Aorta (tissue), 5 donors: ENCODE measurements around the gene TUB. TPM values are rescaled to one million over a fixed set of nuclear protein-coding genes. Genes with fewer than 3 reads are reported as not detected.

ENCODE experiments used
- ATAC-seq: fragments of 200-7000 bp; cut with Tn5 transposase; one replicate; pipeline ENCODE4 v1.9.1; 2022; ENCODE audit warnings: moderate library complexity; ENCODE audit not compliant: low FRiP score
- DNase-seq, 2 donors: peaks; one replicate each; pipeline ENCODE4 v3.0.0-alpha.2; 2020
- H3K27ac ChIP-seq, 2 donors: one replicate each; pipeline ENCODE4 v1.5.1; 2013; ENCODE audit warnings: low read length in 2 of 2, mild to moderate bottlenecking in 2 of 2, moderate library complexity in 2 of 2, control low read depth in 1 of 2, inconsistent platforms in 1 of 2, low read depth in 1 of 2
- H3K27me3 ChIP-seq, 2 donors: one replicate each; pipeline ENCODE4 v1.6.1; 2013; ENCODE audit warnings: control low read depth in 1 of 2, low read length in 1 of 2, mild to moderate bottlenecking in 1 of 2, moderate library complexity in 1 of 2; ENCODE audit not compliant: insufficient read depth in 2 of 2, control insufficient read depth in 1 of 2
- H3K36me3 ChIP-seq, 2 donors: one replicate each; pipeline ENCODE4 v1.6.1; 2013; ENCODE audit warnings: control low read depth in 1 of 2, low read length in 1 of 2, mild to moderate bottlenecking in 1 of 2; ENCODE audit not compliant: insufficient read depth in 2 of 2, control insufficient read depth in 1 of 2
- H3K4me1 ChIP-seq, 2 donors: one replicate each; pipeline ENCODE4 v1.6.1; 2013; ENCODE audit warnings: low read length in 2 of 2, control low read depth in 1 of 2, mild to moderate bottlenecking in 1 of 2, moderate library complexity in 1 of 2; ENCODE audit not compliant: insufficient read depth in 2 of 2, control insufficient read depth in 1 of 2
- H3K4me3 ChIP-seq, 2 donors: one replicate each; pipeline ENCODE4 v1.5.1; 2013; ENCODE audit warnings: low read length in 2 of 2, control low read depth in 1 of 2, mild to moderate bottlenecking in 1 of 2
- H3K9me3 ChIP-seq: one replicate; pipeline ENCODE4 v1.6.1; 2013; ENCODE audit warnings: mild to moderate bottlenecking, low read length; ENCODE audit not compliant: control insufficient read depth
- WGBS, 2 donors: extraction: QIAGEN DNeasy Blood & Tissue Kit; methylation state at CpG; one replicate each; pipeline ENCODE4 v1.1.7; 2013; 5-methylcytosine and 5-hydroxymethylcytosine counted together
- intact Hi-C, 2 donors: fragments of 100-400 bp; cut with DNase I; formaldehyde crosslinking; loops; one replicate each; pipeline versions ENCODE4 v1.14.2 to v1.15.0; 2022
- long read RNA-seq, 2 donors: library from polyadenylated mRNA; unstranded; transcript quantifications; one replicate each; pipeline ENCODE4 v2.0.0, GENCODE V29; 2020 to 2021
- polyA plus RNA-seq, 2 donors: library from polyadenylated mRNA; stranded (reverse); fragments of 200-250 nt; gene quantifications; one replicate each; pipeline ENCODE4 v1.2.3, GENCODE V29; 2013
- total RNA-seq, 2 donors: library from RNA; stranded (reverse); fragmentation: NEBNext Ultra II Directional; extraction: Animal tissue kit (Norgen Biotek cat#: 25700); gene quantifications; one replicate each; pipeline ENCODE4 v1.2.1, GENCODE V29; 2021
- donor health status: healthy with polysubstance abuse.
- donor health status: Bipolar disorder and iron deficiency.
- donor health status: DM: no; HTN: no; CAD: no.
- donor health status: DM: no; HTN: no; CAD: no.
- donor health status: DM: yes; HTN: yes; CAD: no.

Gene TUB, protein sequence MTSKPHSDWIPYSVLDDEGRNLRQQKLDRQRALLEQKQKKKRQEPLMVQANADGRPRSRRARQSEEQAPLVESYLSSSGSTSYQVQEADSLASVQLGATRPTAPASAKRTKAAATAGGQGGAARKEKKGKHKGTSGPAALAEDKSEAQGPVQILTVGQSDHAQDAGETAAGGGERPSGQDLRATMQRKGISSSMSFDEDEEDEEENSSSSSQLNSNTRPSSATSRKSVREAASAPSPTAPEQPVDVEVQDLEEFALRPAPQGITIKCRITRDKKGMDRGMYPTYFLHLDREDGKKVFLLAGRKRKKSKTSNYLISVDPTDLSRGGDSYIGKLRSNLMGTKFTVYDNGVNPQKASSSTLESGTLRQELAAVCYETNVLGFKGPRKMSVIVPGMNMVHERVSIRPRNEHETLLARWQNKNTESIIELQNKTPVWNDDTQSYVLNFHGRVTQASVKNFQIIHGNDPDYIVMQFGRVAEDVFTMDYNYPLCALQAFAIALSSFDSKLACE
- total RNA-seq (10 to 100 TPM in 1 of 2 donors, 1 to 10 TPM in 1; 5.9 to 12.9 TPM), polyA plus RNA-seq (1 to 10 TPM; 1.5 to 4.0 TPM)
- long read RNA-seq, donor 1, partial matches to known transcripts: 1 of 6 reads
- long read RNA-seq, donor 1, other reads (novel, unspliced or antisense): 5 of 6 reads
- long read RNA-seq, donor 2, partial matches to known transcripts: 1 of 4 reads
- long read RNA-seq, donor 2, other reads (novel, unspliced or antisense): 3 of 4 reads

DNA sequence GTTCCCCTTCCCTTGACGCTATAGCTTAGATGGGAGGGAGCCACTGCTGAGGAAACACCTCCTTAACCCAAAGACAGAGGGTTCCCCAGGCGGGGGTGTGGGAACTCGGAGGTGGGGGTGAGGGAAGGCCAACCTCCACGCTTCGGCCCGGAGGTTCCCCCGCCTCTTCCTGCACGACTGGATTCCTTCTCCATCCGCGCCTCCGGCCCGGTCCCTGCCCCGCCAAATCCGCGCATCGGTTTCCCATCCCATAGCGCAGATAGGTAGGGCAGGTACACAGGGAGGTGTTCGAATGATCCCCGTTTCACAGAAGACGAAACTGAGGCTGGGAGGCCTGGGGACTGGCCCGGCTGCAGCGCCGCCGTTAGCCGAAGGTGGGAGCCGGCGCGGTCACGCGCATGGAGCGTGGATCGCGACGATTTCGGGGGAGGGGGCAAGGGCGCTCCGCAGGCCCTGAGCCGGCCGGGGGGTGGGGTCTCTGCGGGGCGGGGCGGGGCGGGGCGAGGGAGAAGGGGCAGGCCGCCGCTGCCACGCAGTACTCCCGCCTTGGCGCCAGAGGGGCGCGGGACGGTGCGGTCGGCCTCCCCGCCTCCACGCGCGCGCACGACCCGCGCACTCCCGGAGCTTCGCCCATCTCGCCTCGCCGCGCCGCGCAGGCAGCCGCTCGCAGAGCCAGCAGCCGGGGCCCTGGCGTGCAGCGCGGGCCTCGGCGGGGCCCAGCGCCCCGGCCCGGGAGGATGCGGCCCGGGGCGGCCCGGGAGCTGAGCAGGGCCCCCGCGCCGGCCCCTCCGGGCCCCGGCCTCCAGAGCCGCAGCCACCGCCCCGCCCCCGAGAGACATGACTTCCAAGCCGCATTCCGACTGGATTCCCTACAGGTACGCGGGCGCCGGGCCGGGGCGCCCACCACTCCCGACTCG, at the start of gene TUB:
TUB (plus strand) TSS at position 538 of the 917 bp plus-strand sequence; CDS start at position 838, 300 bp downstream.
- 0 to 1% methylated on average over 83 to 104 of the region's 104 CpGs for WGBS, 2 donors
- intact Hi-C loops: loop anchor here in 1 of 2 donors (10.0 kb wide), 1 partner anchor 176 kb away; no protein-coding TSS in a partner anchor
- peak; percentile 36 for ATAC-seq
- DNase-seq: peak in 1 of 2 donors; percentile 77
- Histone ChIP-seq H3K36me3 (no peaks in the 10 kb centered on the region), H3K9me3 (no peaks in the 10 kb centered on the region), H3K27ac (no peak within 1 kb of the TSS), H3K4me3 (peak within 1 kb of the TSS; percentile 63 to 77), H3K4me1 (no peaks in the 10 kb centered on the region), H3K27me3 (no peaks in the 10 kb centered on the region)

DNA sequence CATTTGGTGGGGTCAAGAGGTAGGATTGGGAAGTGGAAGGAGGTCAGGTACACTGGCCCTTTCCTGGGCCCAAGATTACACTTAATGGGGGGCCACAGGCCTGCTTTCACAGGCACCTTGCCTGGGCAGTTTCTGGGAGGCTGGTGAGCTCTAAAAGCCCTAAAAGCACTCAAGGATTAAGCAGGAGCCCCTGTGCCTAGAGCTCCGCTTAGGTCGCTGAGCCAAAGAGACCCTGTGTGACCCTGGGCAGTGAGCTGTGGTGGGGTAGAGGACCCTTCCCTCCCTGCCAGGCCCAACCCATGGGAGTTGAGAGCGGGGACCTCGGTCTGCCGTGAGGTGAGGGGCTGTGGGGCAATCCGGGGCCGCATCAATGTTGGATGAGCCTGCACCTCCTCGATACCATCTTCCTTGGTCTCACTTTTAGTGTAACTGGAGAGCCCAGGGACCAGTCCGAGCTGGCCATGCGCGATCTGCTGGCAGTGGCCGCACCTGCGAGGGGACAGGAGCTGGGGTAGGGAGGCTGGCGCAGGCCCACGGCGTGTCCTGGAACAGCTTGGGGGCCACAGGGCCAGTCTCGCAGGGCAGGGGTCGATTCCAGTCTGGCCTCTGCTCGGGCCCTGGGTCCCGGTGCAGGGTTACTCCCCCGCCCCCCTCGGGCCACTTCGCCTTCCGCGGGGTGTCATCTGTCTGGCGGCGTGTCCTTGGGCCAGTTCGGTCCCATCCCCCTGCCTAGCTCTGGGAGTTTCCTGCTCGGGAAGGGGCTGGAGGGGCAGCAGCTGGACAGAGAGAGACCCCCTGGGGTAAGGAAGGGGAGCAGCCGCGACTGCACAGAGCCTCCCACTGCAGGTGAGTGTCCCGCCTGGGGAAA, 49.5 kb upstream of the TUB start:
- Histone ChIP-seq H3K27ac (no peak overlapping the region), H3K36me3 (no peaks in the 10 kb centered on the region), H3K4me1 (no peaks in the 10 kb centered on the region), H3K4me3 (no peak overlapping the region), H3K27me3 (no peaks in the 10 kb centered on the region), H3K9me3 (no peaks in the 10 kb centered on the region)
- DNase-seq (no peak), ATAC-seq (no peak)
- WGBS, 2 donors: 82 to 83% methylated on average over 32 of the region's 32 CpGs
- intact Hi-C loops: loop anchor here in 1 of 2 donors (2.0 kb wide), 1 partner anchor 67 kb away; no protein-coding TSS in a partner anchor

DNA sequence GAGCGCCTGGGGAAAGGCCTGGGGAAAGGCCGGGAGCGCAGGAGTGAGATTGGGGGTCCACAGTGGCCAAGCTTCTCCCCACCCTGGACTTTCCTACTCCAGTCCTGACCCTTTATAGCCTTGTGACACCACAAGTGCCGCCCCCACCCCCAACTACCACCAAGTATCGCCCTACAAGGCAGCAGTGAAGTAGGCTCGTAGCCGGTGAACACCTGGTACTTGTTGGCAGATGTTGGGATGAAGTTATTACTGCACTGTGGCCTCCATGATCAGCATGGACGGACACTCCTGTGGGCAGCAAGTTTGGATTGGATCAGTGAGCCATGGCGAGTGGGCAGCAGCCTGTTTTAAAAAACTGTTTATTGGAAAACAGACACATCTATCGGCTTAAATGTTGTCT, 48.9 kb upstream of the TUB start:
- DNase-seq: no peak
- no peaks in the 10 kb centered on the region for H3K27me3 ChIP-seq
- no peak for ATAC-seq
- WGBS, 2 donors: 93% methylated on average over 10 of the region's 10 CpGs
- H3K4me1 ChIP-seq: no peaks in the 10 kb centered on the region
- H3K27ac ChIP-seq: no peak overlapping the region
- no peak overlapping the region for H3K4me3 ChIP-seq
- intact Hi-C loops: loop anchor here in 1 of 2 donors (2.0 kb wide), 1 partner anchor 67 kb away; no protein-coding TSS in a partner anchor
- no peaks in the 10 kb centered on the region for H3K36me3 ChIP-seq
- H3K9me3 ChIP-seq: no peaks in the 10 kb centered on the region

DNA sequence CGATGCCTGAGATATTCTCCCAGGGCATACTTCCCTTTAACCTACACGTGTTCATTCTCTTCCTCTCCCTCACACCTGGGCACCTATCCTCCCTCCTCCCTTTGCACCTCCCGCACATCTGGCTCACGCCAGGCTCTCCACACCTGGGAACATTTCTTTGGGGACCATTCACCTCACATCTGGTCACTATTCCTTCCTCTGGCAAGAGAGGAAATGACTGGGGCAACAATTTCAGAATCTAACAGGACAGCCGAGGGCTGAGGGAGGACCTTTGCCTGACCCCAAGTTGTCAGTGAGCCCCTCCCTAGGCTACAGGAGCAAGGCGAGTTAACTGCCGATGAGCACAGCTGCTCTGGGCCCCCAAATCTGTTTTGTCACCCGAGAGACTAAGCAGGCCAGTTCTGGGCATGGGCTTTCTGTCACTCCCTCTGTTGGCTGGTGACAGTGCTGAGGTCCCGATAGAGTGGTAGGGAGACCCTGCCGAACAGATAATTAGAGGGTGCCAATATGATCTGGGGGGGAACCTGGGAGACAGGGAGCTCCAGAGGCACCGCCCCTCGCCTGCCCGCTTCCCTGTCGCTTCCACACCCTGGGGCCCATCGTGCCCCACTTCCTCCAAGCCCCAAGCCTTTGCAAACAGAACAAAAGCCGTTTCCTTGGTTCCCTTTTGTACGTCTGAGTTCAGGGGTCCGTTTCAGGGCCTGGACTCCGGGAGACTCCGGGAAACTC, 48.3 kb upstream of the TUB start:
- H3K27ac ChIP-seq: no peak overlapping the region
- no peaks in the 10 kb centered on the region for H3K9me3 ChIP-seq
- 43 to 48% methylated on average over 20 of the region's 20 CpGs for WGBS, 2 donors
- no peaks in the 10 kb centered on the region for H3K4me1 ChIP-seq
- intact Hi-C loops: loop anchor here in 1 of 2 donors (2.0 kb wide), 1 partner anchor 66 kb away; no protein-coding TSS in a partner anchor
- ATAC-seq (no peak), DNase-seq (no peak)
- no peaks in the 10 kb centered on the region for H3K27me3 ChIP-seq
- no peak overlapping the region for H3K4me3 ChIP-seq
- no peaks in the 10 kb centered on the region for H3K36me3 ChIP-seq

DNA sequence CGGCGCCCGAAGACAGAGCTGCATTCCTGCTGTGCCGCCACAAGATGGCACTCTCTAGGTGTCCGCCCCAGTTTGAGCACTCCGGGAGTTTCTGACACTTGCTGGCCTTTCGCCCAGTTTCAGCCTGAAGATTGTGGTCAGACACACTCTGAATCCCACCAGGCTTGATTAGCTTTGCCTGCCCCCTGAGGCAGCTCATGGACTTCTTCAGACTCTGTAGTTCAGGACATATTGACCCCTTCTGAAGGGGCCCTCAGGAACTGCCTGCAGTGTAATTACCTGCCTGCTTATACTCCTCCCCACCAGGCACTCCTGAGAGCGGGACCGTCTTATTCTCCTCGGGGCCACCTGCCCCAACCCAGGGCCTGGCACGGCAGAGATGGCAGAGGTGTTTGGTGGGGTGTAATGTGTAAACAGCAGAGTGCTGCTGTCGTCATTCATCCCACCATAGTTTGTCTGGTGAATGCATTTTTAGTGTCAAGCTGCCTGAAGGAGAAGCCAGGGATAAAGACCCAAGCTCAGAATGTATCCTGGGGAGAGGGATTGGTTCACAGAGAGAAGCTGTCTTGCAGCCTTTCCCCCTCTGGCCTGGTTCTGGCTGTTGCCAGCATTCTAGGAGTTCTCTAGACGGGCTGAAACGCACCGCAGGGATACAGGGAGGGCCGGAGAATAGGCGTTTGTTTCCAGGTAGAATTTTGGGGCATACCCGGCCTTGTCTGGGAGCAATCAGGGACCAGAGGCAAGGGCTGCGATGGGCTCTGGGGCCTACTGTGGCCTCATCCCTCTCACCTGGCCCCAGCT, 47.5 kb upstream of the TUB start:
- H3K36me3 ChIP-seq: no peaks in the 10 kb centered on the region
- ATAC-seq (peak; percentile 86), DNase-seq (peak; percentile 87 to 90)
- no peaks in the 10 kb centered on the region for H3K27me3 ChIP-seq
- no peaks in the 10 kb centered on the region for H3K9me3 ChIP-seq
- intact Hi-C loops: loop anchor here (2.0 kb wide), 1 partner anchor 65 kb away; no protein-coding TSS in a partner anchor
- no peak overlapping the region for H3K4me3 ChIP-seq
- WGBS, 2 donors: 48 to 49% methylated on average over 19 of the region's 19 CpGs
- H3K4me1 ChIP-seq: no peaks in the 10 kb centered on the region
- no peak overlapping the region for H3K27ac ChIP-seq

DNA sequence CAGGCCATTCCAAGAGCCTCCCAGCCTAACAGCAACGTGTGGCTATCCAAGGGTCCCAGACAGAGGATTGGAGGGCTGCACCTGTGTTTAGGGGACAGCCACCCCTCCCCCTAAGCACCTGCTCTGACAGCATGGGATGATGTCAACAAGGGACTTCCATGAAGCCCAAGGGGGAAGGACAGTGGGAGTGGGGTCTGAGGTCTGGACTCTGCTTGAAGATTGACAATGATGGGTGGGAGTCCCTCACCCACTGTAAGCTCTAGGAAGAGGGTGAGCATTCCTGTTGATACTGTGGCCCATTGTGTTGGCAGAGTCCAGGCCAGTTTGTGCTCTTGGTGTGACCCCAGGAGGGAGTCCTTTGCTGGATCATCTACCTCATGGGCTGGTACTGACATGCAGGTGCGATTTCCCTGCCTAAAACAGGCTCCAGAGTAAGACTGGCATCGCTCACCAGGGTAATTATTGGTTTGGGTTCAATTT, 46.9 kb upstream of the TUB start:
- intact Hi-C loops: loop anchor here in 1 of 2 donors (2.0 kb wide), 1 partner anchor 65 kb away; no protein-coding TSS in a partner anchor
- Histone ChIP-seq H3K4me1 (no peaks in the 10 kb centered on the region), H3K27ac (no peak overlapping the region), H3K36me3 (no peaks in the 10 kb centered on the region), H3K4me3 (no peak overlapping the region), H3K27me3 (no peaks in the 10 kb centered on the region), H3K9me3 (no peaks in the 10 kb centered on the region)
- ATAC-seq: no peak
- no peak for DNase-seq
- 88 to 93% methylated on average over 3 of the region's 3 CpGs for WGBS, 2 donors
